Stimulated activated CD4-positive, alpha-beta T cell treated with anti-CD3 and anti-CD28 coated beads, Interleukin-4, amount 100 ng/mL, for 24 hours (primary cell): ENCODE results near the gene NEMP1.
"Not testable (repeated sequence)": the region's sequence is repeated elsewhere in the genome, so short reads cannot be mapped to it uniquely, and the experiment has no call there.

Experiments used
- DNase-seq: peaks from one replicate; pipeline ENCODE4 v3.0.0-alpha.2; 2020

The NEMP1 gene

DNA sequence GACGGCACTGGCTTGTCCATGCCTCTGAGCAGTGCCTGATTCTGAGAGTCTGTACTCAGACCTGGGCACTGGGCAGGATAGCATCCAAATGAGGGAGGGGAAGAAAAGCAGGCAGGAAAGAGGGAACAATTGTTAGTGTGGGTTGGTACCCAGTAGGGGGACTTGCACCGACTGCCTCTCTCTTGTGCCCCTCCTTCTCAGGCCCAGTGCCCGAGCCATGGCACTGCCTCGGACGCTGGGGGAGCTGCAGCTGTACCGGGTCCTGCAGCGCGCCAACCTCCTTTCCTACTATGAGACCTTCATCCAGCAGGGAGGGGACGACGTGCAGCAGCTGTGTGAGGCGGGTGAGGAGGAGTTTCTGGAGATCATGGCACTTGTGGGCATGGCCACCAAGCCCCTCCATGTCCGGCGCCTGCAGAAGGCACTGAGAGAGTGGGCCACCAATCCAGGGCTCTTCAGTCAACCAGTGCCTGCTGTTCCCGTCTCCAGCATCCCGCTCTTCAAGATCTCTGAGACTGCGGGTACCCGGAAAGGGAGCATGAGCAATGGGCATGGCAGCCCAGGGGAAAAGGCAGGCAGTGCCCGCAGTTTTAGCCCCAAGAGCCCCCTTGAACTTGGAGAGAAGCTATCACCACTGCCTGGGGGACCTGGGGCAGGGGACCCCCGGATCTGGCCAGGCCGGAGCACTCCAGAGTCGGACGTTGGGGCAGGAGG, 12.5 kb upstream of the NEMP1 start:
- no peak for DNase-seq

DNA sequence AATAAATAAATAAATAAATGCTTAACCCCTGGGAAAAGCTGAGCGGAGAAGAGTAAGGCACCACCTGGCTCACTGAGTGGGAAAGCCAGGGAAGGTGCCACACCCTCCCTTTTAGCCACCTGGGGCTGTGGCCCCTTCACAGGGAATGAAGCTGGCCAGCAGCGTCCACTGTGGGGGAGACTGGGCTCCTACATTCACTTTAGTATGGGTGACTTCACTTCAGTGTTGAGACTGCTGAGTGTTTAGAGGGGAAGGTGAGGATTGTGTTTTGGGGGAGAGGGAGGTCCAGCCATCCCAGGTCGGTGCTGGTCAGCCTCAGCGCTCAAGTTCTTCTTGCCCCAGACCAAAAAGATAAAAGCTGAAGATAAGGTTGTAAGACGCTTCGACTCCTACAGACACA, 11.9 kb upstream of the NEMP1 start:
- DNase-seq: no peak

DNA sequence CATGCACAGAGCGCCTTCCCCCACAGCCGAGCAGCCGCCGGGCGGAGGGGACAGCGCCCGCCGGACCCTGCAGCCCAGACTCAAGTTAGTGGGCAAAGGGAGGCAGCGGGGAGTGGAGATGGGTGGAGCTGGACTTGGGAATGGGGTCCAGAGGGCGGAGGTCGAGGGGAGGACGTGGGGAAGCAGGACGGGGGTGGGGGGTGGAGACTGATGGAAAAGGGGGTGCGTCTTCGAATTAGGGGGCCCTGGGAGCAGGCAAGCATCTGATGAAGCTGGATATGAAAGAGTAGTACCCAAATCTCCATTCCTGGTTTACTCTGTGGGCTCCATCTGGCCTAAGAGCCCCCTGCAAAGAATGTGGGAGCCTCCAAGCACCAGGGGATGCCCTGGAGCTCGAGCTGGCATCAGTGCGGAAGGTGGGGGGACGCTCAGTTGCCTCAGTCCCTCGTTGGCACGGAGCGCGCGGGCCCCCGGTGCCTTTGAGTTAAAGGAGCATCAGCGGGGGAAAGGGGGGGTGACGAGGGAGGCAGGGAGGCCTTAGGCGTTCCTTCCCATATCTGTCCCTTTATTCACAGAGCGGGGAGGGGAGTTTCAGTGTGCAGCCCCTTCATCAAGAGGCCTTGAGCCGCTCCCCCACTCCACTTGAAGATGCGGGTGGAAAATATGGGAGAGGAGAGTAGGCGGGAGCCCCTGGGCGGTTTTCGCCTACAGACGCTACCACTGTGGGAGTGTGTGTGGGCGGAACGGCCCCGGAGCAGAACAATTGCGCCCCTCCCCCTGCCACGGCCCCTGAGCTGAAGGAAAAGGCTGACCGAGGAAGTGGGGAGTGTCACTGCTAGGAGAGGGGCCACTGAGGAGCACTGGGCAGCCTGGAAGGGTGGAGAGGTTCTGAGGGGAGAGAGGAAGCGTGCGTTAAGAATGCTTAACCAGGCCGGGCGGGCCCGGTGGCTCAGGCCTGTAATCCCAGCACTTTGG, 11.0 kb upstream of the NEMP1 start:
- peak; percentile 67 for DNase-seq

DNA sequence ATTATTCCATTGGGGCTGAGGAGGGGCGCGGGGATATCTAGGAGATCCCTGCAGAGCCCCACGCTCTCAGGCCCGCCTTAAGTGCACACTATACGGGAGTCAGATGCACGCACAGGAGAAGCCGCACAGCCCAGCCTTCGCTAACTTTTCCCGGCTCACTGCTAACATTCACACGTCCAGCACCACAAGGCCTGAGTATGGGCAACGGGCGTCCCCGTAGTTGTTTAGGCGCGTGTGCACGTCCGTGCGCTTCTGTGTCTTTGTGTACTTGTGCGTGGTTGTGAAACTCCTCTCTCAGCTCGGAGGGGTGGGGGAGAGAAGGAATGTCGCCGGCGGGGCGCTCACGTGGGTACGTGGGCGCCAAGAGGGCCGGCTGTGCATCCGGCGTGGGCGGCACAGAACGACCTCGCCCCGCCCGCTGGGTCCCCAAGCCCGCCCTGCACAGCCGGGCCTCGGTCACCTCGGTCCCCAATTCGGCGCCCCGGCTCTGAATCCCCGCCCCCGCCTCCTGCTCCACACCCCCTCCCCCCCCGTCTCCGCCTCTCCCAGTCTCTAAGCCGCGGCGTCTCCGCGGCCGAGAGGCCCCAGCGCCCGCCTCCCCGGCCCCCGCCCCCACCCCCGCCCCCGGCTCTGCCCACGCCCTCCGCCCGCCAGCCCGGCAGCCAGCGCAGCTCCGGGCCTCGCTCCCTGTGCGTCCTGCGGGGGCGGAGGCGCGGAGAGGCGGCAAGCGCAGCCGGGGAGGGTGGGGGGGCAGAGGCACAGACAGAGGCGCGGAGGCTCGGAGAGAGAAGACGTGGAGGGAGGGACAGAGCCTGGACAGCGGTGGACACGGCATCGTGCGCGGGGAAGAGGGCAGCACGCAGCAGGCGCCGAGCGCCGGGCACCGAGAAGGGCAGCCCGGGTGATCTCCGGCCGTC, 10.0 kb upstream of the NEMP1 start, which contains the start of gene NAB2:
TSS of gene NAB2 (plus strand) at position 761 of the 917 bp plus-strand sequence. CDS start 158 bp downstream, outside the sequence.
- DNase-seq: peak; percentile 83

DNA sequence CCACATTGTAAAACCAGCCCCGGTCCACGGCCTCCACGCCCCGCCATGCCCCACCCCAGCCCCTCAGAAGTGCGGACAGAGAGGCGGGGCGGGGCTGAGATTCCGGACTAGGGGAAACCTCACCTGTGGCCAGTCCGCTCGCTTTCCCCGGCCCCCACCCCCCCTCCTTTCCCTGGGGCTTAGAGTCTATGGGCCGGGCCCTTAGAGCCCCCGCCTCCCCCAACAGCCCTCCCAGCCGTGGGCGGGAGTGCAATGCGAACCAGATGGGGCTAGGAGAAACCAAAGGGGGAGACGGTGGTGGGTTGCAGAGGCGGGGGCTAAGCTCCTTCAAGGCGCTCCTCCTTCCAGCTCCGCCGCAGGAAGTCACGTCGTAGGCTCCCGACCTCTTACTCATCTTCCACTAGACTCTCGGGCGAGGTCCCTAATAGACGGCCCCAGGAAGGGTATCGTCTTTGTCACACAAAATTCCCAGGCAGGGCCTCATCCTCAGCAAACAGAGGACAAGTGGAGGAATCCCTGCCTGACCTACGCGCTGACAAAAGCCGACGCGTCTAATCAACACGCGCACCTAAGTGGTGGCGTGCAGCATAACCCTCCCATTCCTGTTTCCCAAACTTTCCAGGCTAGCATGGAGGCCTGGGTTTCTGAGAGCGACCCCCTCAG, 9.2 kb upstream of the NEMP1 start:
- peak; percentile 82 for DNase-seq

DNA sequence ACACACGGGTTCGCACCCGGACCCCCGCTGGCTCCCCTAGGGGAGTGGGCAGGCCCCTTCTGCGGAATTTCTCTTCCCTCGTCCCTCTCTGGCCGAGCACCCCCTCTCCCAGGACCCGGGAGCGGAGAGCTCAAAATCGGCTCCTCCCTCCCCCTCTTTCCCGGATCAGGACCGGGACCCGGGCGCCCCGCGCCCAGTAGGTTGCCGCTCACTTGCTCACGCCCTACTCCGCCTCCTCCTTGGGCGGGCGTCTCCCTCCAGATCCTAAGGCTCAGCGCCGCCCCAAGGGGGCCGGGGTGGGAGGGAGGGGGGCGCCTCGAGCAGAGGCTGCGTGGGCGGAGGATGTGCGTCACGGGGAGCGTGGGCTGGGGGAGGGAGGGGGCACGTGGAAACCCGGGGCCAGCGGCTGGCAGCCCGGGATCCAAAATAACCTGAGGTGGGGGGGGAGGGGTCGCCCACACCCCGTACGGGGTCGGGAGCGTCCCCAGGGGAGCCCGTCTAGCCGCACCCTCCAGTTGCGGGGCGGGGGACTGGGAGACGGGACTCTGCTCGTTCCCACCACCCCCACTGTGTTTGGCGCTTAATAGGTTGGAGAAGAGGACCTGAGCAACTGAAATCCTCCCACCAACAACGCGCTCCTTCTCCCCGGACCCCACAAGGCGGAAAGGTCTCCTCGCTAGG, 8.6 kb upstream of the NEMP1 start:
- DNase-seq: peak; percentile 89

DNA sequence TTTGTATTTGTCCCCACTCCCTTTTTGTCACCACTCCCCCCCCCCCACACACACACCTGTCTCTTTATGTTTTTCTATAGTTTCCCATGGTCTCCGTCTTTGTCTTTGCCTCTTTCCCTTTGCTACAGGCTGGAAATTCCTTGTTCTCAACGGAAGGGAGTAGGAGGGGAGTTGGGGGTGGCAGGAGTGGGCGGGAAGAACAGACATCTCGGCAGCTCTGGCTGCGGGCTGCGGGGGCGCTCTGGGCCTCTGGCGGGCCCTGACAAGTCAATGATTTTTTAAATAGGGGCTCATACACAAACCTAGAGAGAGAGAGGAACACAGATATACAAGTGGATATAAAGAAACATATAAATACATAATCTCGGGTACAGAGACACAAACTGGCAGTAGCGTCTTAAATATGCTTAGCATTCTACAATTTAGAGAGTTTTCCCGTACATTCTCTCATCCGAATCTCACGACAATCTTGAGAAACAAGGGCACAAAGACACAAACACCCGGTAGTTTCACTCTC, 8.0 kb upstream of the NEMP1 start:
- peak; percentile 60 for DNase-seq

DNA sequence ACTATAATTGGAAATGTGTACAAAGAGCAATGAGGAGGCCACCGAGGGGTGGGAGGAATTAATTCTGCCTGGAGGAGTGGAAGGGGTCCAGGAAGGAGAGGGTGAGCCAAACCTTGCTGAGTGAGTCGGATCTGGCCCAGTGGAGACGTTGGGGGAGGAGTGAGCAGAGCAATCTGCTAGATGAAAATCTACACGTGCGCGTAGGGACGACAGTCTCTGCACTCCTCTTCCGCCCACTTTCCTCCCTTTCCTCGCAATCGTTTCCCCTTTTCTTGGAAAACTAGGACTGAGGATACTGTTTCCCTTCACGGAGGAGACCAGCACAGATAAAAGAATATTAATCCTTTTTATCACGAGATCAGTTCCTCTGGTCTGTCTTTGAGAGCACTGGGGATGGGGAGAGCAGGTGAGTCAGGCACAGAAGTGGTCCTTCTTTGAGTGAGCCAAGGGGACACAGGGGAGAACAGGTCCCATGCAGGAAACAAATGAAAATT, 7.5 kb upstream of the NEMP1 start:
- DNase-seq: peak; percentile 50

DNA sequence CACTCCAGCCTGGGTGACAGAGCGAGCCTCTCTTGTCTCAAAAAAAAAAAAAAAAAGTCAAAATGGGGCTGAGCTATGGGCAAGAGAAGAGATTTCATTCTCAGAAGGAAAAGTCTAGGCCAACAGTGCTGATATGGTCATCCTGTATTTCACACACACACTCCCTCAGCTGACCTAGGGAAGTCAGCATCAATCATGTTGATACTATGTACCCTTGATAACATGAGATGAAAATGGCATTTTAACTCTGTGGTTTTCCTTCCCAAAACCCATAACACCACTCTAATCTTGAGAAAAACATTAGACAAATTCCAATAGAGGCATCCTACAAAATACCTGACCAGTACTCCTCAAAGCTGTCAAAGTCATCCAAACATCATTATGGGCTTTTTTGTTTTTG, 2.3 kb upstream of the NEMP1 start:
- DNase-seq: no peak

DNA sequence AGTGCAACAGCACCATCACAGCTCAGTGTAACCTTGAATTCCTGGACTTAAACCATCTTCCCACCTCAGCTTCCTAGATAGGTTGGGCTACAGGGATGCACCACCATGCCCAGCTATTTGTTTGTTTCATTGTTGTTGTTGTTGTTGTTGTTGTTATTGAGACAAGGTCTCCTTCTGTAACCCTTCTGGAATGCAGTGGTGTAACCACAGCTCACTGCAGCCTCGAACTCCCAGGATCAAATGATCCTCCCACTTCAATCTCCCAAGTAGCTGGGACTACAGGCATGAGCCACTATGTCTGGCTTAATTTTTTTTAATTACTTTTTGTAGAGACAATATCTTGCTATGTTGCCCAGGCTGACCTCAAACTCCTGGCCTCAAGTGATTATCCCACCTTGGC, 1.2 kb upstream of the NEMP1 start:
- no peak for DNase-seq

DNA sequence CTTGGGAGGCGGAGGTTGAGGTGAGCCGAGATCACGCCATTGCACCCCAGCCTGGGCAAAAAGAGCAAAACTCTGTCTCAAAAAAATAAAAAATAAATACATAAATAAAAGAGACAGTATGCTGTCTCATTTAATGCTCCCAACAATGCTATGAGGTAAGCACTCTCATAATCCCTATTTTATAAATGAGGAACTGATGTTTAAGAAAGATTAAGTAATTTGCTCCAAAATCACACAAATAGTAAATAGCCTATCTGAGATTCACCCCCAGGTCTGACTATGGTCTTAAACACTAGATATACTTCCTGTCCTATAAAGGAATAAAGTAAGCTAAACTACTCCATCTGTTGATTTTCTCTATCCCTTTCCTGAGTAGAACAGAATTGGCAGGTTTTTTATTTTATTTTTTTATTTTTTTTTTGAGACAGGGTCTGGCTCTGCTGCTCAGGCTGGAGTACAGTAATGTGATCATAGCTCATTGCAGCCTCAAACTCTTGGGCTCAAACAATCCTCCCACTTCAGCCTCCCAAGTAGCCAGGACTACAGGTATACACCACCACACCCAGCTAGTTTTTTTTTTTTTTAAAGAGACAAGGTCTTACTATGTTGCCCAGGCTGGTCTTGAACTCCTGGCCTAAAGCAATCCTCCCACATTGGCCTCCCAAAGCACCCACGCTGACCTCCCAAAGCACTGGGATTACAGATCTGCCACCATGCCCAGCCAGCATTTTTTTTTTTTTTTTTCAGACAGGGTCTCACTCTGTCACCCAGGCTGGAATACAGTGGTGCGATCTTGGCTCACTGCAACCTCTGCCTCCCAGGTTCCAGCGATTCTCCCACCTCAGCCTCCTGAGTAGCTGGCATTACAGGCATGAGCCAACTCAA, 4.8 kb downstream of the NEMP1 start:
- DNase-seq: not testable (repeated sequence)

DNA sequence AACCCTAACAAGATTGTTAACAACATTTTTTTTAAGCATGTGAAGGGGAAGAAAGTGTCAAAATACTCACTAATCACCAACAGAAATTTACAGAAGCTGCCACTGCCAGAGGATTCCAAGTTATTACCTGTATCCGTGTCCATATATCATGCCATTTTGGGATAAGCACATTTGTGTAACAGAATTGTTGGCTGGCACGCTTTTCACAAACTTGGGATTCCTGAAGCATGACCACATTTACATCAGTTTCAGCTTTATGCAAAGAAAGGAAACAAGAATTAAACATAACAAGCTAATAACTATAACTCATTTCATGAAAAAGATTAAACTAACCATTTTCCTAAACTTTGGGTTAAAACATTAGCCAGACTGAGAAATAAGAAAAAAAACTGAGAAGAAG, 5.9 kb downstream of the NEMP1 start:
- no peak for DNase-seq

DNA sequence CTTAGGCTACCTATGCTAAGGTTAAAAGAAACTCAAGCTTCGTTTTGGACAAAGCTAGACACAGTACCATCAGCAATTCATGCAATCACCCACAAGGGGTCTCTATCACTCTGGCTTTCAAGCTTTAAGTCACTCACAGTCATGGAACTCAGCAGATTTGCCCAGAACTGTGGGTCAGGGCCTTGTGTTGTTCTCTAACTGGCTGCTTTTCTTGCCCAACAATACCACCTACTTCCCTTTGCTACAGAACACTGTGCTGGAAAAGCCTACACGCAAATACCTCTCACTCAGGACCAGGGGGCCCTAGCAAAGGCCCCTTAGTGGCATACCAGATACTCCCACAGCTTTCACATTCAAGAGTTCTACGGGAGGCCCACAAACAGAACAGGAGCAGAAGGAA, 9.1 kb downstream of the NEMP1 start:
- DNase-seq: peak; percentile 70

DNA sequence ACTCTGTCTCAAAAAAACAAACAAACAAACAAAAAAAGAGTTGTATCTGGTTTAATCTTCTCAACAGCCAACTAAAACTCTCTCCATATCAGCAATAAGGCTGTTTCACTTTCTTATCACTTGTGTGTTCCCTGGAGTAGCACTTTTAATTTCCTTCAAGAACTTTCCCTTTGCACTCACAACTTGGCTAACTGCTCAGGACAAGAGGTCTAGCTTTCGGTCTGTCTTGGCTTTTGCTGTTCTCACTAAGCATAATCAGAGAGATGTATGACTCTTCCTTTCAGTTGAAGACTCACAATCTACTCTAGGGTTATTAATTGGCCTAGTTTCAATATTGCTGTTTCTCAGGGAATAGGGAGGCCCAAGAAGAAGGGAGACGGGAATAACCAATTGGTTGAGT, 12.3 kb downstream of the NEMP1 start:
- DNase-seq: peak; percentile 18

DNA sequence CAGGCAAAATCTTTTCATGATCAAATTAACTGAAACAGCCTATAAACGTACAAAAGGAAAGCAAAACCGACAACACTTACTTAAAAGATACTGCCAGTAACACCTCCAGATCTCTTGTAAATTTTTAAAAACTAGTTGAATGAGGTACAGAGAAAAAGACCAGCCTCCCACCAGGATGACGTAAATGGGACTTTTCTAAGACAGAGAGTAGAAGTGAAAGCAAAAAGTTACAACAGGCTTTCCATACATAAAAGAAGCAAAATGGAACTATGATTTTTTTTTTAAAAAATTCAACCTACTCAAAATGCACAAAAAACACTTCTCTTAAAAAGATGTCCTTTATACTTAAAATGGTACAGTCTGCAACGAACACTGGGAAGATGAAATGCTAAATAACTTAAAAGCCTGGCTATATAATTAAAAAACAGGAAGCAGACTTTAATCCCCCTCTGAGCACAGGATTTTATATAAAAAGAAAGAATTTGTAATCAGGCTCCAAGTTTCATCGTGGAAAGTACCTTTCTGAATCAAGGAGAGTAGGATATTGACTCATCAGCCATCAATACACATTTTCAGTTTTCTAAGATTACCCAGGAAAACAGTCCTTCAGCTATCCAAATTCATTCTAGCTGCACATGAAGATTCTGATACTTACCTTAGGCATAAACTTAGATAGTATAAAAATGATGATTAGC, 14.5 kb downstream of the NEMP1 start:
- DNase-seq: peak; percentile 69

DNA sequence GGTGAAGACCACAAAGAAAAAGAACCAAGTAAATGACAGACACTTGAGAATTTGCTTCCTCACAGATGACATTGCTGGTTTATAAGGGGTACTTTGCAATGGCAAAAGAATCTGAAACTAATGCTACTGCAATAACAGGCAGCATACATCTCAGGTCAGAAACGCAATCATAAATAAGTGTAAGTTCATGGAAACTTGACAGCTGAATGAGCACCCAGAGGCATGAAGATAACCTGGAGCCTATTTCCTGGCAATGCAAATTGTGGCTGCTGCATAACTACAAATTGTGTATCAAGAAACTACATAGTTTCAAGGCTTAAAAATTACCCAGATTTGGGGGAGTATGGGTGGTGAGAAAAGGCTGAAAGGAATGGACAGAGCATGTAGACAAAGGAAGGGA, 20.1 kb downstream of the NEMP1 start:
- DNase-seq: no peak

DNA sequence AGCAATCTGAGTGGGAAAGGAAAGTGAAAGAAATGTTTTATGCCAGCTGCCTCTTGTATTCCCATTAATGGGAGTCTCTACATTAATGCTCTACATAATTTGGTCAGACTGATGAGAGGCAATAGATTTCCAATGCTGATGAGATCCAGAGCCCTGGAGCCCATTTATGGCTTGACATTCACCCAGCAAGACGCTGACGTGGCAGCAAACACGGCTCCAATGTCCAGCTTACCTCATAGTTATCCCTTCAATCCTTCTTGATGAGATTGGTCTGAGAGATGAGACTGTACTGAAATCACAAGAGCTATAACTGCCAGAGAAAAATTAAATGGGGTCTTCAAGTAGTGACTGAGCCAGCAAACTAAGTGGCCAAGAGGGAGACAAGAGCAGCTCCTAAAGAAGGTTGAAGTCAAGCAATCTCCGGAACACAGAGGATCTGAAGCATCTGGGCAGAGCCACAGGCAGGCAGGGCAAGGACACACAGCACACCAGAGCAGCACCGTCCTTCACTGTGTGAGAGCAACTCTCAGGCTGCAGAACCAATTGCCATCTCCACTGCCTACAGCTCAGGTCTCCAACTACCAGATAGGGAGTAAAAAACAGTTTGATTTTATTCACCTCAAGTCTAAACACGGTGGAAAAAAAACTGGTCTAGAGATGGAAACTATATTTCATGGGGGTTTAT, 21.4 kb downstream of the NEMP1 start:
- no peak for DNase-seq

DNA sequence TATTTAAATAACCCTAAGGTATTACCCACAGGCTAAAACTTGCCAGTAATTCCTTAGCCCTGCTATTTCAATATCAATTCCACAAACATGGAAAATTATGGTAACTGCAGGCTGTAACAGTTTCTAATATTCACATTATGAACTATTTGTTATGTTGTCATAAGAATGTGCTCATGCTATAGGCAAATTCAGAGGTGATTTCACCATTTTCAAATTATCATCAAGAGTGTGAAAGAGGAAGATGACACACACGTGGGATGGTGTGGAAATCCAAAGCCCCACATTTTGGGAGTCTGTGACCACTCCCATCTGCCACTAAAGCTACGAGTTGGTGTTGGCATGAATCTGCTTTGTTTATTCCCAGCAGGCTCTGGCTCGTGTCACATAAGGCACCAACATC, 22.8 kb downstream of the NEMP1 start:
- no peak for DNase-seq

DNA sequence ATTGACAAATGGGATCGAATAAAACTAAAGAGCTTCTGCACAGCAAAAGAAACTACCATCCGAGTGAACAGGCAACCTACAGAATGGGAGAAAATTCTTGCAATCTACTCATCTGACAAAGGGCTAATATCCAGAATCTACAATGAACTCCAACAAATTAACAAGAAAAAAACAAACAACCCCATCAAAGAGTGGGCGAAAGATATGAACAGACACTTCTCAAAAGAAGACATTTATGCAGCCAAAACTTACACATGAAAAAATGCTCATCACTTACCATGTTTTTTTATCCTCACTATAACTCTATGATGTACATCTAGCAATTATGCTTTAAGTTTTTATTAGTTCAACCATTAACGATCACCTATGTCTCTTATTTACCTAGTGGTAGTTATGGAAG, 24.7 kb downstream of the NEMP1 start:
- not testable (repeated sequence) for DNase-seq
